Measurements from ENCODE around the gene FOXJ1.

The FOXJ1 gene

DNA sequence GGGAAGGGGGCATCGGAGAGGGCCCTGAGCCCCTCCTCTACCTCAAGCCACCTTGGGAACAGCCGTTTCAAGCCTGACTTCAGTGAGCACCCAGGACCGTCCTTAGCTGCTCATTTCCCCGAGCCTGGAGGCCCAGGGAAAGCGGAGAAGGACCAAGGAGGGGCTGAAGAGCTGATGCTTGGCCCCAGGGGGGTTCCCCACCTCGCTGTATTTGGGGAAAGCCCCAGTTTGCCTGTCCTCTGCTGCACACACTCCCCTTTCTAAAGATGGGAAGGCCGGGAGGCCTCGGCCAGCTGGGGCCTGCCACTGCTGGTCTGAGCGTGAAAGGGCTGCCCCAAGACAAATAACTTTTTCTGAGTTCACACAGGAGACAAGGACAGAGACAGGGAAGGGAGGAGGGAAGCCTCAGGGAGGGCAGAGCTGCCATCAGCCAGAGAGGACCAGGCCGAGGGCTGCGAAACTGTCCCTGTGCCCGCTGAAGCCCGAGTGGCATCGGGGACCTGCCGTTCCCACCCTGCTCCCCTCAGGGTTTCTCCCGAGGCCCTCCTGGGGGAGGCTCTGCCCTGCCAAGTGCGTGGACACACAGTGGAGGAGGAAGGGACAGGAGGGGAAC is 50.4 kb downstream of the FOXJ1 start:
- no peak for DNase-seq

DNA sequence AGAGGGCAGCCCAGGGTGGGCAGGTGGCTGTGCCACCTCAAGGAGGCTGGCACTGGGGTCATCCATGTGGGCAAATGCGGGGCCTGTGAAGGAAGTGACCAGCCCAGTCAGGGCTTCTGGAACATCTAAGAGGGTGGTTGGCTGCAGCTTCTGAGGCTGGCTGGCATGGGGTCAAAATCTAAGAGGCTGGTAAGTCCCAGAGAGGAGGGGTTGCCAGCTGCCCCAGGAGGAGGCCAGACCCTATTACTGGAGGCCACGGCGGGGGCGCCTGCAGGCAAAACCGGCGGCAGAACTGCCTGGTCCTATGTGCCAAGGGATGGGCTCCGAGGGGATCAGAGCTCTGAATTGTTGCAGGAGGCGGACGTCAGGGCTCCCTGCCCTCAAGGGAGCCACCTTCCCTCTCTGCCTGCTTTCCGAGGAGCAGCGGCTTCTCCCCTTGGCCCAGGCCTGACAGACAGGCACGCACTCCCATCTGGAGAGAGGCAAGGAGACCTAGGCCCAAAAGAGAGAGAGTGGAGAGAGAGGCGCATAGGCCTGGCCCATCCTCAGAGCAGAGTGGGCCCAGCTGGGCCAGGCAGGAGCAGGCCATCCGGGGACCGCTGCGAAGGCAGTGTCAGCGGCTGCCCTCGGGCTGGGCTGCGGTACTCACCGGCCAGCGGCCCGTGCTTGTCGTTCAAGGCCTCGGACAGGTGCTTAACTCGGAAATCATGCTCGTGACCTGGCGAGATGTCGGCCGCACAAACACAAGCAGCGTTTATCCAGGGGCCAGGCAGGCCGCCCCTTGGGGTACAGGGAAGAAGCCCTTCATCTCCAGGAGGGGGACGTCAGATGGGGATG is 51.1 kb downstream of the FOXJ1 start:
- DNase-seq = no peak

DNA sequence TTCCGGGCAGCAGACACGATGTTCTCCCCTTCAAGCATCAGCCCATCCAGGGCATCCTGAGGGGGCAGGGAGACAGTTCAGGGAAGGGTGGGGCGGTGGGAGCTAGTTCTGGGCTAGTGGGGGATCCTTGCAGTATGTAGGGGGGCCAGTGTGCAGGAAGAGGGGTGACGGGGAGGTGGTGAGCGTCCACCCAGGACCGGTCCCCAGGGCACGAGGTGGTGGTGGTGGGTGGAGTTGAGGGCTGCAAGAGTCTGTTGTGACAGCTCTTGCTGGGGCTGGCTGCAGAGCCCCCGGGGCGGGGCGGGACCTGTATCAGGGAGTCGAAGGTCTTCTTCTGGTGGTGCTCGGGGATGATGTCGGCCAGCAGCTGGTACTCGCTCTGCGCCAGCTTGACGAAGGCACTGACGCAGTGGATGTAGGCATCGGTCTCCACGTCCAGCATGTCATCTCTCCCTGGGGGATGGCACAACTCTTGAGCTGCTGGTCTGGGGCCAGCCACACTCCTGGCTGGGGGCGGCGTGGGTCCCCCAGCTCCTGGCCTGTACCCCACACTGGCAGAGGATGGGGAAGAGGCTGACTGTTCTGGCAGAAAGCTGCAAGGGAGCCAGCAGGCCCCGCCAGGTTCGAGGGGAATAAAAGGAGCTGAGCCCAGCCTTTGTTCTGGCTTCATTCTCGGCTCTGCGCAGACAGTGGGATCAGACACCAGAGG is 52.0 kb downstream of the FOXJ1 start:
- no peak for DNase-seq

DNA sequence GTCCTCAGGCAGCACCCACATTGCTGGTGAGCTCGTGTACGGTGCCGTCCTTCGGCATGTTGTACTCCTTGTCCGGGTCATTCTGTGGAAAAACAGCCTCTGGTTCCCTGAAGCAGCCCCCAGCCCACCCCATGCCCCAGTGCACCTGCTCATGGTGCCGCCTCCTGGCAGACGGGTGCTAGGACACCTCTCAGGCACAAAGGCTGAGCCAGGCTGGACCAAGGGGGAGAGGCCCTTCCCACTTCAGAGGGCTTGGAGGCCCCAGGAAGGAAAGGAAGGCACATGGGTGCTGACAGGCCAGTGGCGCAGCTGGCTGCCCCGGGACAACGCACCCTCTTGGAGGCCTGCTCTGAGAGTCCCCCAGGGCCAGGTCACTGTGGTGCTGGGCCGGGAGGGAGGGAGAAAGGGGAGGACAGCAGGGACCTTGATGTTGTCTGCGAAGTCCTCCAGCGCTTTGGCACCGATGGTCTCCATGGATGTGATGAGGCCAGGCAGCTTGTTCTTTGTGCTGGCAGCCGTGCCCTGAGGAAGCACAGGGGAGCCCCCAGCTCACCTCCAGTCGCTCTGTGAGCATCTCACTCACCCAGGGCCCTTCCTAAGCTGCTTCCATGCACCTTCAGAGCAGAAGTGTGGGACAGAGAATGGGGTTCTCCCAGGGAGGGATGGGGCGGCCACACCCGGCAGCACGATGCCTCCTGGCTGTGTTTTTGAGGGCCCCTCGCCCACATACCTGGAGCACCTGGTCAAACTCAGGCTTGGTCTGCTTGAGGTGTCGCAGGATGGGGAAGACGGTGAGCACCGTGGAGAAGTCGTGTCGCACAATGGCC is 52.8 kb downstream of the FOXJ1 start:
- no peak for DNase-seq

- no peak for DNase-seq
Measured at GRCh38 chr17:76087531-76087930, 53.5 kb downstream of the FOXJ1 start.

- no peak for DNase-seq
Measured at GRCh38 chr17:76086384-76086783, 54.7 kb downstream of the FOXJ1 start.

All from activated CD4-positive, alpha-beta T cell treated with anti-CD3 and anti-CD28 coated beads for 48 hours (primary cell).